Measurements from ENCODE around the gene ZBTB7C.

DNA sequence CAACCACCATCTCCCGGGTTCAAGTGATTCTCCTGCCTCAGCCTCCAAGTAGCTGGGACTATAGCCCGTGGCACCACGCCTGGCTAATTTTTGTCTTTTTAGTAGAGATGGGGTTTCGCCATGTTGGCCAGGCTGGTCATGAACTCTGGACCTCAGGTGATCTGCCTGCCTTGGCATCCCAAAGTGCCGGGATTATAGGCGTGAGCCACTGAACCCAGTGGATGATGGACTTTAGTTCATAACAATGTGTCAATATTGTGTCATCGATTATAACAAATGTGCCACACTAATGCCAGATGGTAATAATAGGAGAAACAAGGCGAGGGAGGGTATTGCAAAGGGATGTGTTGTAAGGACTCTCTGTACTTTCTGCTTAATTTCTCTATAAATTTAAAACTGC is 216.6 kb downstream of the ZBTB7C start:
- TF ChIP-seq CTCF (IDR thresholded peaks at IDR 0.05), result no peak
- TF ChIP-seq POLR2A (IDR thresholded peaks at IDR 0.05), result no peak
